ENCODE measurements around the gene CHST8. TPM values are rescaled to one million over a fixed set of nuclear protein-coding genes. Genes with fewer than 3 reads are reported as not detected.

CHST8 gene
- total and polyA plus RNA-seq, 2 of the 13 experiments (the other 11 are each of a cell fraction or from before 2014, with no cell fraction given): not detected

DNA sequence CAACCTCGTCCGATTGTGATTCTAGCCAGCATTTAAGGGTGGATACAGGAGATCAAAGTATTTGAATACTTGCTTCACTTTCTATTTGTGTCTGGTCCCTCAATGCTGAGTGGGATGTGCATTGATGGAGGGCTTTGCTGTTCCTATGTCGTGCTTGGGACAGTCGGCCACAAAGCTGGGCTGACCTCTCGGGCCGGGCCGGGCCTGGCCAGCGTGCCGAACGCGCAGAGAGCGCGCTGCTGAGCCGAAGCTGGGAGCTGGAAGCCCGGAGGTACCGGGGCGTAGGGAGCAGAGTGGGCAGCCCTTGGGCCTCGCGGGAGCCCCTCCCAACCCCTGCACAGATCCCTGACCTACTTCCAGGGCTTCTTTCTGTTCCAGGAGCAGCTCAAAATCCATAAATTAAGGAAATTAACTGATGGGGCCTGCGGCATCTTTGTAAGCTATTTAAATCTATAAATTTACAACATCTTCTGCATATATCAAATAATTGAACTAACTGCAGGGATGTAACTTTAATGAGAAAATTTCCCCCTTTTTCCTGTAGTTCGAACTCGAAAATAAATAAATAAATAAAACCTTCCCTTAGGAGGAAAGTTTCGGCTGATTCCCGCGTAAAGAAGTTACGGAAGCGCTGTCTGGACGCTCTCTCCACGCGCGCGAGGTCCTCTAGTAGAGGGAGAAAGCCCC, 173.1 kb downstream of the CHST8 start:
- intact Hi-C loops (cut with micrococcal nuclease; ENCODE audit: unreplicated experiment): loop anchor here (5.0 kb wide), 1 partner anchor 202 kb away; no protein-coding TSS in a partner anchor
- 22% methylated on average over 27 of the region's 32 CpGs for WGBS (ENCODE audit: low lambda C conversion rate)
- CTCF ChIA-PET (ENCODE audit: low intra/inter-chr PET ratio, low total read pairs): interaction anchor here (0.7 to 3.4 kb wide), 4 partner anchors 16 to 301 kb away, joined by 3 to 20 read pairs (median 8); no protein-coding TSS in a partner anchor
- TF ChIP-seq HMGA1 (CRISPR knock-in tag; conservative IDR thresholded peaks at IDR 0.05) (no peak), ZC3H13 (CRISPR knock-in tag; IDR thresholded peaks at IDR 0.05) (0 out of 2 replicates have a peak, but pooled peaks have one; percentile 30), RARG (CRISPR knock-in tag; IDR thresholded peaks at IDR 0.05; ENCODE audit: low read depth) (no peak), ZSCAN25 (CRISPR knock-in tag; IDR thresholded peaks at IDR 0.05) (no peak), RORA (CRISPR knock-in tag; IDR thresholded peaks at IDR 0.05) (no peak), KDM5B (CRISPR knock-in tag; IDR thresholded peaks at IDR 0.05; ENCODE audit: borderline replicate concordance) (no peak), GABPB1 (CRISPR knock-in tag; IDR thresholded peaks at IDR 0.05) (no peak), SRSF4 (IDR thresholded peaks at IDR 0.05; ENCODE audit: low read depth, low read length, poor library complexity, severe bottlenecking) (no peak), ZBTB38 (CRISPR knock-in tag; IDR thresholded peaks at IDR 0.05) (0 out of 2 replicates have a peak, but pooled peaks have one; percentile 58), ZBTB7B (CRISPR knock-in tag; IDR thresholded peaks at IDR 0.05) (0 out of 2 replicates have a peak, but pooled peaks have one; percentile 72), KLF13 (CRISPR knock-in tag; IDR thresholded peaks at IDR 0.05) (no peak), YY1 (IDR thresholded peaks at IDR 0.05; ENCODE audit: insufficient read depth, insufficient replicate concordance, low read depth, low read length) (no peak), ZNF749 (CRISPR knock-in tag; IDR thresholded peaks at IDR 0.05; ENCODE audit: borderline replicate concordance) (no peak), NFKB2 (CRISPR knock-in tag; IDR thresholded peaks at IDR 0.05; ENCODE audit: borderline replicate concordance) (no peak)
- TF ChIP-seq, protein P1, sequence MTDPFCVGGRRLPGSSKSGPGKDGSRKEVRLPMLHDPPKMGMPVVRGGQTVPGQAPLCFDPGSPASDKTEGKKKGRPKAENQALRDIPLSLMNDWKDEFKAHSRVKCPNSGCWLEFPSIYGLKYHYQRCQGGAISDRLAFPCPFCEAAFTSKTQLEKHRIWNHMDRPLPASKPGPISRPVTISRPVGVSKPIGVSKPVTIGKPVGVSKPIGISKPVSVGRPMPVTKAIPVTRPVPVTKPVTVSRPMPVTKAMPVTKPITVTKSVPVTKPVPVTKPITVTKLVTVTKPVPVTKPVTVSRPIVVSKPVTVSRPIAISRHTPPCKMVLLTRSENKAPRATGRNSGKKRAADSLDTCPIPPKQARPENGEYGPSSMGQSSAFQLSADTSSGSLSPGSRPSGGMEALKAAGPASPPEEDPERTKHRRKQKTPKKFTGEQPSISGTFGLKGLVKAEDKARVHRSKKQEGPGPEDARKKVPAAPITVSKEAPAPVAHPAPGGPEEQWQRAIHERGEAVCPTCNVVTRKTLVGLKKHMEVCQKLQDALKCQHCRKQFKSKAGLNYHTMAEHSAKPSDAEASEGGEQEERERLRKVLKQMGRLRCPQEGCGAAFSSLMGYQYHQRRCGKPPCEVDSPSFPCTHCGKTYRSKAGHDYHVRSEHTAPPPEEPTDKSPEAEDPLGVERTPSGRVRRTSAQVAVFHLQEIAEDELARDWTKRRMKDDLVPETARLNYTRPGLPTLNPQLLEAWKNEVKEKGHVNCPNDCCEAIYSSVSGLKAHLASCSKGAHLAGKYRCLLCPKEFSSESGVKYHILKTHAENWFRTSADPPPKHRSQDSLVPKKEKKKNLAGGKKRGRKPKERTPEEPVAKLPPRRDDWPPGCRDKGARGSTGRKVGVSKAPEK (CRISPR knock-in tag; IDR thresholded peaks at IDR 0.05; ENCODE audit: borderline replicate concordance): no peak
- TF ChIP-seq, protein P2, sequence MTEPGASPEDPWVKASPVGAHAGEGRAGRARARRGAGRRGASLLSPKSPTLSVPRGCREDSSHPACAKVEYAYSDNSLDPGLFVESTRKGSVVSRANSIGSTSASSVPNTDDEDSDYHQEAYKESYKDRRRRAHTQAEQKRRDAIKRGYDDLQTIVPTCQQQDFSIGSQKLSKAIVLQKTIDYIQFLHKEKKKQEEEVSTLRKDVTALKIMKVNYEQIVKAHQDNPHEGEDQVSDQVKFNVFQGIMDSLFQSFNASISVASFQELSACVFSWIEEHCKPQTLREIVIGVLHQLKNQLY (CRISPR knock-in tag; IDR thresholded peaks at IDR 0.05): no peak
- TF ChIP-seq, protein P3, sequence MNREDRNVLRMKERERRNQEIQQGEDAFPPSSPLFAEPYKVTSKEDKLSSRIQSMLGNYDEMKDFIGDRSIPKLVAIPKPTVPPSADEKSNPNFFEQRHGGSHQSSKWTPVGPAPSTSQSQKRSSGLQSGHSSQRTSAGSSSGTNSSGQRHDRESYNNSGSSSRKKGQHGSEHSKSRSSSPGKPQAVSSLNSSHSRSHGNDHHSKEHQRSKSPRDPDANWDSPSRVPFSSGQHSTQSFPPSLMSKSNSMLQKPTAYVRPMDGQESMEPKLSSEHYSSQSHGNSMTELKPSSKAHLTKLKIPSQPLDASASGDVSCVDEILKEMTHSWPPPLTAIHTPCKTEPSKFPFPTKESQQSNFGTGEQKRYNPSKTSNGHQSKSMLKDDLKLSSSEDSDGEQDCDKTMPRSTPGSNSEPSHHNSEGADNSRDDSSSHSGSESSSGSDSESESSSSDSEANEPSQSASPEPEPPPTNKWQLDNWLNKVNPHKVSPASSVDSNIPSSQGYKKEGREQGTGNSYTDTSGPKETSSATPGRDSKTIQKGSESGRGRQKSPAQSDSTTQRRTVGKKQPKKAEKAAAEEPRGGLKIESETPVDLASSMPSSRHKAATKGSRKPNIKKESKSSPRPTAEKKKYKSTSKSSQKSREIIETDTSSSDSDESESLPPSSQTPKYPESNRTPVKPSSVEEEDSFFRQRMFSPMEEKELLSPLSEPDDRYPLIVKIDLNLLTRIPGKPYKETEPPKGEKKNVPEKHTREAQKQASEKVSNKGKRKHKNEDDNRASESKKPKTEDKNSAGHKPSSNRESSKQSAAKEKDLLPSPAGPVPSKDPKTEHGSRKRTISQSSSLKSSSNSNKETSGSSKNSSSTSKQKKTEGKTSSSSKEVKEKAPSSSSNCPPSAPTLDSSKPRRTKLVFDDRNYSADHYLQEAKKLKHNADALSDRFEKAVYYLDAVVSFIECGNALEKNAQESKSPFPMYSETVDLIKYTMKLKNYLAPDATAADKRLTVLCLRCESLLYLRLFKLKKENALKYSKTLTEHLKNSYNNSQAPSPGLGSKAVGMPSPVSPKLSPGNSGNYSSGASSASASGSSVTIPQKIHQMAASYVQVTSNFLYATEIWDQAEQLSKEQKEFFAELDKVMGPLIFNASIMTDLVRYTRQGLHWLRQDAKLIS (CRISPR knock-in tag; IDR thresholded peaks at IDR 0.05): no peak

More for the DNA sequence above, 173.1 kb downstream of the CHST8 start:
- ATAC-seq (no peak), DNase-seq (ENCODE audit: low spot score) (no peak), FAIRE-seq (no peak)
- Histone ChIP-seq H3K9ac (ENCODE audit: insufficient read depth, low read depth, low read length) (peak overlapping the region; percentile 39), H3K36me3 (replicated peaks in 1 of 2; ENCODE audit: control insufficient read depth in 1 of 2, insufficient read depth in 2 of 2, low read length in 2 of 2) (peaks cover 1 to 5% of the 10 kb centered on the region in 2 experiments; a peak in 2 of 5 replicates), H3K79me2 (ENCODE audit: insufficient read depth, low read length) (no peaks in the 10 kb centered on the region), H3K4me2 (ENCODE audit: low read depth, low read length) (peak overlapping the region; percentile 73), H3K4me3 (replicated peaks in 1 of 3; ENCODE audit: insufficient read depth in 1 of 3, low read depth in 2 of 3, low read length in 3 of 3) (peak overlapping the region; percentile 74 to 89 (median 83)), H3K4me1 (ENCODE audit: insufficient read depth, low read length) (peaks cover 8% of the 10 kb centered on the region), H2AFZ (ENCODE audit: low read length) (no peak overlapping the region), H3K27ac (ENCODE audit: extremely low read length, insufficient read depth, low read length) (no peak overlapping the region), H3K27me3 (ENCODE audit: control insufficient read depth in 1 of 2, insufficient read depth in 2 of 2, low read length in 2 of 2) (peaks cover 1 to 23% of the 10 kb centered on the region in 2 experiments; a peak in 2 of 5 replicates), H3K9me3 (ENCODE audit: low read length) (no peaks in the 10 kb centered on the region), H4K20me1 (ENCODE audit: insufficient read depth, low read length) (no peaks in the 10 kb centered on the region)
- BruUV-seq (replicated peaks): TSS peak; percentile 85
- in situ Hi-C loops (cut with HindIII; ENCODE audit: extremely low pct_ligation_motif_present, low pct_unique_long_range_greater_than_20kb): no loop called here
- POLR2A ChIA-PET: interaction anchor here (0.6 to 1.0 kb wide), 3 partner anchors 9 to 341 kb away, joined by 3 to 5 read pairs (median 3); no protein-coding TSS in a partner anchor

All from HepG2 (cell line).